WERI-Rb-1 (cell line): Measurements from ENCODE around the gene MBLAC1.
"Not testable (repeated sequence)": the region's sequence is repeated elsewhere in the genome, so short reads cannot be mapped to it uniquely, and the experiment has no call there.

Experiments used
- DNase-seq: peaks from one replicate; pipeline ENCODE4 v3.0.0-alpha.2; 2020
- H3K27ac ChIP-seq: fragments of 250-450 bp; sonication (Bioruptor Pico); 2 replicates; pipeline ENCODE4 v1.5.1; 2020; ENCODE audit warnings: mild to moderate bottlenecking, moderate library complexity
- H3K27me3 ChIP-seq: fragments of 250-450 bp; sonication (Bioruptor Pico); 2 replicates; pipeline ENCODE4 v1.5.1; 2021; ENCODE audit warnings: mild to moderate bottlenecking, low read depth, moderate library complexity; ENCODE audit not compliant: insufficient read depth, severe bottlenecking
- H3K36me3 ChIP-seq: fragments of 250-450 bp; sonication (Bioruptor Pico); 2 replicates; pipeline ENCODE4 v1.5.1; 2020; ENCODE audit warnings: mild to moderate bottlenecking, moderate library complexity
- H3K4me3 ChIP-seq: 2 replicates; pipeline ENCODE4 v1.5.1; 2011; ENCODE audit warnings: low read depth, mild to moderate bottlenecking, control low read depth, low read length
- H3K9me3 ChIP-seq: fragments of 250-450 bp; sonication (Bioruptor Pico); 2 replicates; pipeline ENCODE4 v1.5.1; 2021; ENCODE audit warnings: mild to moderate bottlenecking, moderate library complexity; ENCODE audit not compliant: severe bottlenecking
- TF ChIP-seq, protein P1 (sequence below): IDR thresholded peaks from 2 replicates; pipeline ENCODE4 v1.5.1; 2011; ENCODE audit warnings: low read depth, mild to moderate bottlenecking, control low read depth, inconsistent platforms, low read length

The MBLAC1 gene

DNA sequence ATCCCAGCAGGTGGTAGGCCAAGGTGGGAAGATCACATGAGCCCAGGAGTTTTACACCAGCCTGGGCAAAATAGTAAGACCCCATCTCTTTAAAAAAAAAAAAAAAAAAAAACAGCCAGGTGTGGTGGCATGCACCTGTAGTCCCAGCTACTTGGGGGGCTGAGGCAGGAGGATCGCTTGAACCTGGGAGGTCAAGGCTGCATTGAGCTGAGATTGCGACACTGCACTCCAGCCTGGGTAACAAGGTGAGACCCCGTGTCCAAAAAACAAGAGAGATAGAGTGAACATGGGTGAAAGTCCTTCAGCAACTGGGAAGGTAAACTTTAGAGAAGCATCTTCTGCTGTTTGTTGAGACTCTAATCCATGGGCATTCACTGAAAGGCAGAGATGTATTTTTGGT lies 15.7 kb downstream of the MBLAC1 start:
- Histone ChIP-seq H3K27me3 (no peaks in the 10 kb centered on the region), H3K9me3 (no peaks in the 10 kb centered on the region), H3K27ac (no peak overlapping the region), H3K36me3 (no peaks in the 10 kb centered on the region), H3K4me3 (no peak overlapping the region)
- no peak for DNase-seq
- TF ChIP-seq, protein P1, sequence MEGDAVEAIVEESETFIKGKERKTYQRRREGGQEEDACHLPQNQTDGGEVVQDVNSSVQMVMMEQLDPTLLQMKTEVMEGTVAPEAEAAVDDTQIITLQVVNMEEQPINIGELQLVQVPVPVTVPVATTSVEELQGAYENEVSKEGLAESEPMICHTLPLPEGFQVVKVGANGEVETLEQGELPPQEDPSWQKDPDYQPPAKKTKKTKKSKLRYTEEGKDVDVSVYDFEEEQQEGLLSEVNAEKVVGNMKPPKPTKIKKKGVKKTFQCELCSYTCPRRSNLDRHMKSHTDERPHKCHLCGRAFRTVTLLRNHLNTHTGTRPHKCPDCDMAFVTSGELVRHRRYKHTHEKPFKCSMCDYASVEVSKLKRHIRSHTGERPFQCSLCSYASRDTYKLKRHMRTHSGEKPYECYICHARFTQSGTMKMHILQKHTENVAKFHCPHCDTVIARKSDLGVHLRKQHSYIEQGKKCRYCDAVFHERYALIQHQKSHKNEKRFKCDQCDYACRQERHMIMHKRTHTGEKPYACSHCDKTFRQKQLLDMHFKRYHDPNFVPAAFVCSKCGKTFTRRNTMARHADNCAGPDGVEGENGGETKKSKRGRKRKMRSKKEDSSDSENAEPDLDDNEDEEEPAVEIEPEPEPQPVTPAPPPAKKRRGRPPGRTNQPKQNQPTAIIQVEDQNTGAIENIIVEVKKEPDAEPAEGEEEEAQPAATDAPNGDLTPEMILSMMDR: no peak

DNA sequence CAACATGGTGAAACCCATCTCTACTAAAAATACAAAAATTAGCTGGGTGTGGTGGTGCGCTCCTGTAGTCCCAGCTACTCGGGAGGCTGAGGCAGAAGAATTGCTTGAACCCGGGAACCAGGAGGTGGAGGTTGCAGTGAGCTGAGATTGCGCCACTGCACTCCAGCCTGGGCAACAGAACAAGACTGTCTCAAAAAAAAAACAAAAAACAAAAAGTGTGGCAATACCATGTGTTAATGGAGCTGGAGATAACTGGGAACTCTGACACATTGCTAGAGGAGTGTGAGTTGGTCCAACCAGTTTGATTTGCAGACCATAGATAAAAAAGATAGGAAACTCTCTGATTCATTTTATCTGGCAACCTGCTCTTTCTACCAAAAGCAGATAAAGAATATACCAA lies 19.6 kb downstream of the MBLAC1 start:
- H3K4me3 ChIP-seq, H3K9me3 ChIP-seq, H3K36me3 ChIP-seq, H3K27ac ChIP-seq, DNase-seq, H3K27me3 ChIP-seq: not testable (repeated sequence)

DNA sequence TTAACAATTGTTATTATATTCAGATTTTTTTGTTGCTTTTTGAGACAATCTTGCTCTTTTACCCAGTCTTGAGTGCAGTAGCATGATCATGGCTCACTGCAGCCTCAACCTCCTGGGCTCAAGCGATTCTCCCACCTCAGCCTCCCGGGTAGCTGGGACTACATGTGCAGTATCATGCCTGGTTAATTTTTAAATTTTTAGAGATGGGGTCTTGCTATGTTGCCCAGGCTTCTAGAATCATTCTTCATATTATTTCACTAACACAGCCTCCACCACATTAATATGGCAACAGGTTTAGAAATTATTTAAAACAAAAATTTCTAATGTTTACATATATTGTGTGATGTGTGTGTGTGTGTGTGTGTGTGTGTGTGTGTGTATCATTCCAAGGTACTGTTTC lies 20.5 kb downstream of the MBLAC1 start:
- Histone ChIP-seq H3K4me3 (no peak overlapping the region), H3K27me3 (no peaks in the 10 kb centered on the region), H3K36me3 (peaks cover 9% of the 10 kb centered on the region), H3K9me3 (no peaks in the 10 kb centered on the region), H3K27ac (no peak overlapping the region)
- TF ChIP-seq, protein P1: no peak
- DNase-seq: no peak

DNA sequence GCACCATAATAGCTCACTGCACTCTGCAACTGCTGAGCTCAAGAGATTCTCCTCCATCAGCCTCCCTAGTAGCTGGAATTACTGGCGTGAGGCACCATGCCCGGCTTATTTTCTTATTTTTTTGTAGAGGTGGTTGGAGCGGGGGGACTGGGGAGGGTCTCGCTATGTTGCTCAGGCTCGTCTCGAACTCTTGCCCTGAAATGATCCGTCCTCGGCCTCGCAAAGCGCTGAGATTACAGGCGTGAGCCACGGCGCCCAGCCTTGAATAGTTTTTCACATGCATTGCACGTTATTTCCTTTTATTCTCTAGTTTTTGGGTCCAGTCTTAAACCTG lies 21.4 kb downstream of the MBLAC1 start:
- no peak for DNase-seq
- H3K27ac ChIP-seq: peak overlapping the region; percentile 78
- peaks cover 16% of the 10 kb centered on the region for H3K36me3 ChIP-seq
- H3K9me3 ChIP-seq: no peaks in the 10 kb centered on the region
- TF ChIP-seq, protein P1: no peak
- H3K27me3 ChIP-seq: no peaks in the 10 kb centered on the region
- H3K4me3 ChIP-seq: peak overlapping the region; percentile 58

DNA sequence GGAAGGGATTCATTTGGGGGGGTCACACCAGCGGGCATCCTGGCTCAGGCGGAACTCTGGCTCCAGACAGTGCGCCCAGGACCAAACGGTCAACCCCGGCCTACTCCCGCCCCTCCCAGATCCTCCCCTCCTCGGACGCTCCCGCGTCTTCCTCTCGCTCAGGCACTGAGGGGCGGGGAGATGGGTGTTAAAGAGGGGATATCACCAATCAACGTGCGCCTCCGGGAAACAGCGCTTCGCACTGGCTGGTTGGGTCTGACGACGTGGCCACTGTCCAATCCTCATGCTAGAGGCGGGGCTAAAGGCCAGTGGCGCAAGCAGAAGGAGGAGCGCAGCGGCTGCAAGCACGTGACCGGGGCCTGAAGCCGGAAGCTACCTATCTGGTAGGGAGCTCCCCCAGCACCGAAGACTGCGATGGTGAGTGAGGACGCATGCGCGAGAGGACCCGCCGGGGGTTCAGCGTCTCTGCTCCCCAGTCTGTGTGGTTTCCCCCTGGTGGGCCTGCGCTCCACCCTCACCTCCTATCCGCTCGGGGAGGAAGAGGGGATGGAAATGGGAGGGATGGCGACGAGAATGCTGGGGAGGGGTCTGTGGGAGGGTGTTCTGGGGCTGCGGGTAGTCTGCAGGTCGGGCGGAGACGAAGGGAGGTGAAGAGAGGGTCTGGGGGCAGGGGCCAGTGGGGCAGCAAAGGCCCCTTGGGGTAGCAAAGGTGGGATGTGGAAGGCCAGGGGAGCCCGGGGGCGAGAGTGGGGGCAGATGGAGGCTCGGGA lies 22.0 kb downstream of the MBLAC1 start, which contains the start of gene LAMTOR4:
Gene LAMTOR4, plus strand, starts transcription at position 360 of the 770 bp plus-strand sequence. Its CDS starts 55 bp downstream, at position 415.
- H3K9me3 ChIP-seq: no peaks in the 10 kb centered on the region
- H3K36me3 ChIP-seq: peaks cover 22% of the 10 kb centered on the region
- no peaks in the 10 kb centered on the region for H3K27me3 ChIP-seq
- H3K27ac ChIP-seq: peak within 1 kb of the TSS; percentile 78
- DNase-seq: peak; percentile 99
- peak within 1 kb of the TSS; percentile 93 for H3K4me3 ChIP-seq
- TF ChIP-seq, protein P1: no peak

DNA sequence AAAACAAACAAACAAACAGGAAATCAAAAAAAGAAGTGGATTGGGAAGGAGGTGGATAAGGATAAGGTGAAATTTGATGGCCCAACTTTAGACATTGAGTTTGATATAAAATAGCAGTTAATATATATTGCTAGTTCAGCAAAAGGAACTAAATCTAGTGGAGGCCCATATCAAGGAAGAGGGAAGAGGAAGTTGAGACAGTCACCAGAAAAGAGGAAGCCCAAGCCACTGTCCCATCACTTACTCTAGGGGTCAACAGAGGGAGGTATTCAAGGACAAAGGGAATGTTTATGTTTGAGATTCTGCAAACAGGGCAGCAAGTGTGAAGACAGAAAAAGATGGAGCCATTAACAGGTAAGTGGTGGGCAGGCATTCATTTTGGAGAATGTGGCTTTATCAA lies 25.6 kb downstream of the MBLAC1 start:
- TF ChIP-seq, protein P1: no peak
- no peaks in the 10 kb centered on the region for H3K9me3 ChIP-seq
- H3K27me3 ChIP-seq: no peaks in the 10 kb centered on the region
- H3K4me3 ChIP-seq: no peak overlapping the region
- no peak for DNase-seq
- no peak overlapping the region for H3K27ac ChIP-seq
- peaks cover 48% of the 10 kb centered on the region for H3K36me3 ChIP-seq
